HG03565 (cell line): ENCODE measurements around the gene SGSH.
"Not testable (repeated sequence)": the region's sequence is repeated elsewhere in the genome, so short reads cannot be mapped to it uniquely, and the experiment has no call there.

Experiments used
- ATAC-seq: cut with Tn5 transposase; IDR thresholded peaks from one replicate; pipeline ENCODE4 v1.9.1; 2021; ENCODE audit warnings: mild to moderate bottlenecking, moderate library complexity; ENCODE audit not compliant: unreplicated experiment

Gene SGSH

GRCh38 chr17:80220054-80220735 lies at the start of gene SGSH, which contains the start of gene SLC26A11:
TSS of gene SGSH (minus strand) at chr17:80220333. CDS start at chr17:80220313, 20 bp downstream.
TSS of gene SLC26A11 (plus strand) at chr17:80220427. CDS start at chr17:80221561, 1,134 bp downstream.
- ATAC-seq = no peak

- no peak for ATAC-seq
Observed at GRCh38 chr17:80269405-80269807, 49.3 kb upstream of the SGSH start.

DNA sequence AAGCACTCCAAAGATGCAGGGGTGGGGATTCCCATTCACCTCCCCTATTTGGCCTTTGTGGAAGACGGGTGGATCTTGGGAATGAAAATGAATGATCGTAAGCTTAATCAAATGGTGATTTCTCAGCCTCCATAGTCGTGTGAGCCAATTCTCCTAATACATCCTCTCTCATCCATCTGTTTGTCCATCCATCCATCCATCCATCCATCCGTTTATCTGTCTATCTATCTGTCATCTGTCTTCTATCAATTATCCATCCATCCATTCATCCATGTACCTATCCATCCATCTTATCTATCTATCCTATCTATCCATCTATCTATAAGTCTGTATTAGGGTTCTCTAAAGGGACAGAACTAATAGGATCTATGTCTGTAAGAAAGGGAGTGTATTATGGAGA lies 48.3 kb upstream of the SGSH start:
- no peak for ATAC-seq

GRCh38 chr17:80267391-80267790 lies 47.3 kb upstream of the SGSH start:
- ATAC-seq = no peak

GRCh38 chr17:80265205-80266068 lies 45.3 kb upstream of the SGSH start:
- ATAC-seq = no peak

DNA sequence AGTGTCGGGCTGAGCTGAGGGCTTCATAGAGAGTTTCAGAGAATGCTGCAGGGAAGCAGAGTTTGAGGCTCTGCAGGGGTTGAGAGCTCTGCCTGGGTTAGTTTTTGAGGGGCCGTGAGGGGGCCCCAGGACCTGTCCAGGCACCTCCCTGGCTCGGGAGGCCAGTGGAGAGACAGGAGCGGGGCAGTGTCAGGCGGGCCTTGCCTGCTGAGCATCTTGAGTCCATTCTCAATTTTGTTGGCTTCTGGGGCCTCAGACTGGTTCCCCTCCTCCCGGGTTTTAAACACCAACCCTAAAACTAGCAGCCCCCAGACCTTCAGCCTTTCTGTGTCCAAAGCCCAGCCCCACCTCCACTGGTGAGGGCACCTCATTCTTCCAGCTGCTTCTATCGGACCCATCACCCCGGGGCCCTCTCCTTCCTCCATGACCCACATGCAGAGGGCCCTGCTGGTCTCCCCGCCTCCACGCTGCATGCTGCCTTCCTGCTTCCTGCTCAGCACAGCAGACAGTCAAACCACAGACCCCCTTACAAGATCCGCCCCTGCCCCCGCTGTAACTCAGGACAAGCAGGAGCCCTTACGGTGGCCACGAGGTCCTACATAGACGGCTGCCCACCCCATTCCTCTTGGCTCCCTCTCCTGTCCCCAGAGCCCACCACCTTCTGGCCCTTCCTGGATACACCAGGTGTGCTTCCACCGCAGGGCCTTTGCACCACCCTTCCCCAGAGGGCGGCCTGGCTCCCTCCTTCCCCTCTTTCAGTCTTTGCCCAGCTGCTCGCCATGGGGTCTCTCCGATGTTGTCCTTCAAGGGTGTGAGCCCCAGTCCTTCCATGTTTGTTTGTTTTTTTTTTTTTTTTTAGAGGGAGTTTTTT lies 44.3 kb upstream of the SGSH start:
- no peak for ATAC-seq

GRCh38 chr17:80263253-80264204 lies 43.4 kb upstream of the SGSH start:
- peak; percentile 35 for ATAC-seq

DNA sequence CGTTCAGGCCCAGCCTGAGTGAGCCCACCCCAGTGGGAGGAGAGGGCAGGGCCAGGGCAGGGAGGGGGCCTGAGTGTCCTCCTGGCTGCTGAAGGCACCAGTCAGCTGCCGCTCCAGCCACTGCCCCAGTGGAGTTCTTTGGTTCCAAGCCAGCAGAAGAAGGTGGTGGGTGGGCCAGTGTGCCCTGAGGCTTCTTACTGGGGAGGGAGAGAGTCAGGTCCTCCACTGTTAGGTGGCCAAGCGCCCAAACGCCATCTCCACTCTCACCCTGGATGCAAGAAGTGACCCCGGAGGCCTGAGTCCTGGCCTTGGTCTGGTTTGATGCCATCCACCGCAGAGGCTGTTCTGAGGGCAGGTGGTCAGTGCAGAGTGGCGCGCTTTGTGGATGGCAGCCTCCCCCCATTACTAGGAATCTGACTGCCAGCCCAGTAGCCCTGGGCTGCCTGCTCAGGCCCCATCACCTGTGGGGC lies 42.7 kb upstream of the SGSH start:
- no peak for ATAC-seq

DNA sequence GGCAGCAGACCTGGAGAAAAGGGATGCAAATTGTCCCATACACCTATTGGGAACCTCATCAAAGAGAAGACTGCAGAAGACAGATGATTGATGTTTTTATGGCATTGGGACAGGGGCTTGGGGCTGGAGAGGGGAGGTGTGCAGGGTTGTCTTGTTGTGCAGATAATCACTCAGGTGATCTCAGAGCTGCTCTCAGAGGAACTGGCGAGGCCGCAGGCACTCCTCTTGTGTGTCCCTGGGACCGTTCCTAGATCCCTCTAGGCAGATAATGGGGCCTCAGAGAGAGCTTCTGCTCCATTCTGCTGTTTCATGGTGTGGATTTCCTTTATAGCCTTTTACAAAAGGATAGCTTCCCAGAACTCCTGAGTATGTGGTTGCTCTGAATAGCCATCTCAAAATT lies 42.2 kb upstream of the SGSH start:
- ATAC-seq = no peak

DNA sequence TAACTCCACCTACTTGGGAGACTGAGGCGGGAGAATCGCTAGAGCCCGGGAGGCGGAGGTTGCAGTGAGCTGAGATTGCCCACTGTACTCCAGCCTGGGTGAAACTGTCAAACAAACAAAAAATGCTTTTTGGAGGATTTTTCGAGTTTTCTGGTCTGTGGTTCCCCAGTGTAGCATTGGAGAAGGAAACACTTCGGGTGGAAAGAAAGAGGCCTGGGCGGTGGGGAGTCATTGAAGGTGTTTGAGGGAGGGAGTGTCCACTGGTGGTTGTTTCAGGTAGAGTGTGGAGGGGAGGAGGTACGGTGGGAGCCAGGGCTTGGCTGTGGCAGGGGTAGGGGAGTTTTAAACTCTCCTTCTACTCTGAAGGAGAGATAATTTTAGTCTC lies 41.8 kb upstream of the SGSH start:
- no peak for ATAC-seq

DNA sequence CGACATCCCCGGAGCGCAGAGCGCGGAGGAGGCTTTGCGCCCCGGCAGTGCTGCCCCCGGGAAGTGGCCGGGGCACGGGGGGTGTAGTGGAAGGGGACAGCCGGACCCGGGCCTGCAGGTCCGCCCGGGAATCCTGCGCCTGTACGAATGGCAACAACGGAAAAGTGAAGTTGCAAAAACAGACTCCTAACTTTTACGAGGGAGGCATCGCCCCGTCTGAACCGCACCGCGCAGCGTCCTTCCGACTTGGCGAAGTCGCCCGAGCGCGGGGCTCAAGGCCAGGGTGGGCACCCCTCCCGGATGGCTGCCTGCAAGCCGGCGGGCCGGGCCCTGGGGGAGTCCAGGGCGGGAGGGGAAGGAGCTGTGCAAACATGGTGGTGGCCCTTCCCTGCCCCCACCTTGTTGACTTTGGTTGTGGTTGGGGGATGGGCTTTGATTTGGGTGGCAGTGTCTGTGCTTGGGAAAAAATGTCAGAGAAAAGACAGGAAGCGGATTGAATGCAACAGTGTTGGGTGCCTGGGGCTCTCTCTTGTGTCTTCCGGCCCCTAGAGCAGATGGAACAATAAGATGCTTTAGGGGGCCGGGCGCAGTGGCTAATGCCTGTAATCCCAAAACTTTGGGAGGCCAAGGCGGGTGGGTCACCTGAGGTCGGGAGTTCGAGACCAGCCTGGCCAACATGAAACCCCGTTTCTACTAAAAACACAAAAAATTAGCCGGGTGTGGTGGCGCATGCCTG lies 41.2 kb upstream of the SGSH start:
- no peak for ATAC-seq

- no peak for ATAC-seq
Observed at GRCh38 chr17:80260791-80261158, 40.6 kb upstream of the SGSH start, which contains the start of gene RNF213. TSS of gene RNF213 (plus strand) at chr17:80260852. CDS start at chr17:80263682, 2,830 bp downstream.

DNA sequence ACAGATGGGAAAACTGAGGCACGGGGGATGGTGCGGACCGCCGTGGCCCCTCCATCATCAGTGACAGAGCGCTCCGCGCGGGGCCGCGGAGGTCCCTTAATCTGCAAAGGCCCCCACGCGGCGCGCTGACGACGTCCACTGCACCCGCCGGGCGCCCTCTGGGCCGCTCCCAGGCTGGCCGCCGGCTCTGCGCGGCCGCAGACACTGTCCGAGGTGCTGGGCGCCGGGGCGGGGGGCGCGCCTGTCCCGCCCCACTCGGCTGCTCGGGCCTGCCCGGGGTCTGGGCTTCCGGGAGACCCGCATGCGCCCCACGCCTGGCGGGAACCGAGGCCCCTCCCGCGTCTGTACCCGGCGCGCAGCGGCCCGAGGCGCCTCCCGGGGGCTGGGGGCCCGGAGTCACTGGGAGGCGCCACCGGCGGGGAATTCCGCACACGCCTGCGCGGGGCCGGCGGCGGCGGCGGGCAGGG lies 40.0 kb upstream of the SGSH start:
- ATAC-seq = peak; percentile 25

DNA sequence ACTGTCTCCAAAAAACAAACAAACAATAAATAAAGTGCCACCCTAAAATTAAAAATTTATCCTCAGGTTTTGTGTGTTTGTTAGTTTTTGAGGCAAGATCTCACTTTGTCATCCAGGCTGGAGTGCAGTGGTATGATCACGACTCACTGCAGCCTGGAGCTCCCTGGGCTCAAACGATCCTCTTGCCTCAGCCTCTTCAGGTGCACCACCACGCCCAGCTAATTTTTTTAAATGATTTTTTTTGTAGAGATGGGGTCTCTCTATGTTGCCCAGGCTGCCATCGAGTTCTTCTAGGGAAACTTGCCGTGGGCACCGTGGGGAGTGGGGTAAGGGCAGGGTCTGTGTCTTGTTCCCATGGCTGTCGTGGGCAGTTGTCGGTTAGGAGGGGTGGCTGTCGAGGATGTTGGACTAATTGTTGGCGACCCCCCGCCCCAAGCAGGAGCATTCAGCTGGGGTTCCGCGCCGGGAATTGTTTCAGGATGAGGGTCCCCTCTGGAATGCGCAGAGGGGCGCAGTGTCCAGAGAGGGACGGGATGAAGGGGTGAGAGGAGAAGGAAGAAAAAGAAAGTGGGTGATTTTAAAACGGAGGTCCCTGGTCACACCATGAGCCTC lies 39.4 kb upstream of the SGSH start:
- ATAC-seq = no peak

GRCh38 chr17:80258296-80258695 lies 38.2 kb upstream of the SGSH start:
- not testable (repeated sequence) for ATAC-seq

DNA sequence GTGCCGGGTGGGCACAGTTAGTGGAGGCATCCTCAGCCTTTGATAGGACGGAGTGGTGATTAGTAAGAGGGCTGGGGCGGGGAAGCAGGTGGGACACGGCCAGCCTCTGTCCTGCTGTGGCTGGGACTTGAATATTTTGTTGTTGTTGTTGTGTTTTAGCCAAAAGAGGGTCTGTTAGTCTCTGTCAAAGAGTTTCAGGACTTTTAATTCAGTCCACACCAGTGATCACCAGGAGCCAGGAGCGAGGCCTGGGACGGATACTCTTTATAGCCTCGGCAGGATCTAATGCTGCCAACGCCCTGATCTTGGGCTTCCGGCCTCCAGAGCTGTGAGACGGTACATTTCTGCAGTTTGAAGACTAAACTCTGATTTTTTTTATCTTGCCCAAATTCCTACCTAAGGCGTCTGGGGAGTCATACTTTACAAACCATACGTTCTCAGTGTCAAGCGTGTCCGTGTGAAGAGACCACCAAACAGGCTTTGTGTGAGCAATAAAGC lies 37.6 kb upstream of the SGSH start:
- ATAC-seq = no peak

DNA sequence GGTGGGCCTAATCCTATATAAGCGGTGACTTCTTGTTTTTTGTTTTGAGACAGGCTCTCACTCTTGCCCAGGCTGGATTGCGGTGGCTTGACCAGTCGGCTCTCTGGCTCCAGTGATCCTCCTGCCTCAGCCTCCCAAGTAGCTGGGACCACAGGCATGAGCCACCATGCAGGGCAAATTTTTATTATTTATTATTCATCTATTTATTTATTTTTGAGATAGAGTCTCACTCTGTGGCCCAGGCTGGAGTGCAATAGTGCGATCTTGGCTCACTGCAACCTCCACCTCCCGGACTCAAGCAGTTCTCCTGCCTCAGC lies 35.9 kb upstream of the SGSH start:
- ATAC-seq = no peak

DNA sequence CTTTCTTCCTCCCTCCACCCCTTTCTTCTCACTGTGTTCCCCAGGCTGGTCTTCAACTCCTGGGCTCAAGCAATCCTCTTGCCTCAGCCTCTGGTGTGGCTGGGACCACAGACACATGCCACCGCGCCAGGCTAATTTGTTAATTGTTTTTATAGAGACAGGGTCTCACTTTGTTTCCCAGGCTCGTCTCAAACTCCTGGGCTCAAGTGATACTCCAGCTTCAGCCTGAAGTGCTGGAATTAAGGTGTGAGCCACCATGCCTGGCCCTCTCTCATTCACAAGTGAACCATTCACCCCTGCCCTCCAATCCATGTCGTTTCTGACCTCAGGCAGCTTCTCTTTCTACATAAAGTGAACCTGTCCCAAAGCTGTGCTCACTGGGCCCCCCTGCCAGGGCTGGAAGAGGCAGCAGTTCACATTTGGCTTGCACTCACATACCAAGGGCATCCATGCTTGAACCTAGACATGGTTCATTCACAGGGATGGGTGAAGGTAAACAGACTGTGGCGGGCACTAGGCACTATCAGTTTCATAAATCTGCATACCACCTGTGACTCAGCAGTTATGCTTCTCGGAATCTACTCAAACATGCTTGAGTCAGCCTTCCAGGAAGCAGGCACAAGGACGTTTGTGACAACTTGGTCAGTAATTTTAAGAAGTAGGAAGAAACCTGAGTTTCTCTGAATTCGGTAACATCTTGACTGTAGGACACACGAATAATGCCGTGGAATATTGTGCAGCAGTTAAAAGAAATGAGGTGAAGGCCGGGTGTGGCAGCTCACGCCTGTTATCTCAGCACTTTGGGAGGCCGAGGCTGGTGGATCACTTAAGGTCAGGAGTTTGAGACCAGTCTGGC lies 34.5 kb upstream of the SGSH start:
- no peak for ATAC-seq
